Neural cell (in vitro differentiated cells): ENCODE results near the gene MRPS24.

Experiments used
- CTCF ChIP-seq: fragments of 450-650 bp; IDR thresholded peaks from 2 replicates; pipeline ENCODE4 v1.5.1; 2014; ENCODE audit warnings: antibody characterized with exemption, mild to moderate bottlenecking, moderate library complexity; ENCODE audit not compliant: poor library complexity, severe bottlenecking
- RAD21 ChIP-seq: fragments of 450-650 bp; conservative IDR thresholded peaks from 2 replicates; pipeline ENCODE4 v1.6.1; 2014; ENCODE audit warnings: antibody characterized with exemption, mild to moderate bottlenecking, moderate library complexity
- REST ChIP-seq: IDR thresholded peaks from 2 replicates; pipeline ENCODE4 v1.6.1; 2012; ENCODE audit warnings: borderline replicate concordance

- TF ChIP-seq CTCF, result no peak
- no peak for TF ChIP-seq RAD21
- TF ChIP-seq REST, result no peak
Observed at GRCh38 chr7:43888993-43889945, 20.0 kb upstream of the MRPS24 start.
